ENCODE measurements around the gene LLGL2.

DNA sequence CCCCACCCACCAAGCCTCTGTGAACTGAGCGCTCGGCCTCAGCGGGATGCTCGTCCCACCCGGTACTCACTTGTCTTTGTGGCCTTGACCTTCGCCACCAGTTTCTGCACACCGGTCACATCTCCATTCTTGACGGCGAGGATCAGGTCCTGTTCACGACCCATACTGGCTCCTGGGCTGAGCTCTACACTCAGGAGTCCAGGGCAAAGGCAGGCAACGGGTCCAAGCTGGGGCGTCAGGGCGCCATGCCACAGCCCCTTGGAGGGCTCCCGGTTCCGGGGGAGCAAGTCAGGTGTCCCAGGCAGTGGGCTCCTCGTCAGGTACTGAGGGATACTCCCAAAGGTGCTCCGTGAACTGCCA is 11.9 kb upstream of the LLGL2 start:
- TF ChIP-seq CTCF (IDR thresholded peaks at IDR 0.05) = no peak
- no peak for TF ChIP-seq POLR2A (IDR thresholded peaks at IDR 0.05)
- no peak for TF ChIP-seq POLR2AphosphoS5 (IDR thresholded peaks at IDR 0.05)
- no peak for TF ChIP-seq EP300 (IDR thresholded peaks at IDR 0.05; ENCODE audit: low read depth)

All from transverse colon (tissue), 4 donors.